Stimulated activated CD4-positive, alpha-beta T cell treated with anti-CD3 and anti-CD28 coated beads, Interleukin-1b, Interleukin-23, amount 100 ng/mL, for 24 hours (primary cell): ENCODE measurements around the gene RND1.
"Not testable (repeated sequence)": the region's sequence is repeated elsewhere in the genome, so short reads cannot be mapped to it uniquely, and the experiment has no call there.

ENCODE experiments used
- DNase-seq, 4 experiments: peaks; one replicate each; pipeline ENCODE4 v3.0.0-alpha.2; 2020; ENCODE audit warnings: low read depth in 4 of 4, low spot score in 1 of 4

The RND1 gene

GRCh38 chr12:48868451-48868850 lies 2.8 kb upstream of the RND1 start:
- DNase-seq, result no peak

- no peak for DNase-seq
These were observed 512 bp upstream of the RND1 start for GRCh38 chr12:48866052-48866711.

- DNase-seq, result no peak
These were observed 2.4 kb downstream of the RND1 start for GRCh38 chr12:48863291-48863690.

- DNase-seq, result no peak
These were observed 2.9 kb downstream of the RND1 start for GRCh38 chr12:48862760-48863159.

GRCh38 chr12:48861111-48861510 lies 4.6 kb downstream of the RND1 start:
- no peak for DNase-seq

GRCh38 chr12:48860236-48860635 lies 5.4 kb downstream of the RND1 start:
- not testable (repeated sequence) for DNase-seq

GRCh38 chr12:48859607-48860006 lies 6.1 kb downstream of the RND1 start:
- DNase-seq, result no peak

- DNase-seq, result no peak
These were observed 7.6 kb downstream of the RND1 start for GRCh38 chr12:48858043-48858442.

GRCh38 chr12:48857278-48857994 lies 8.2 kb downstream of the RND1 start:
- no peak for DNase-seq

- DNase-seq, result no peak
These were observed 9.3 kb downstream of the RND1 start for GRCh38 chr12:48856379-48856778.

GRCh38 chr12:48854932-48855331 lies 10.7 kb downstream of the RND1 start:
- DNase-seq, result not testable (repeated sequence)

GRCh38 chr12:48854488-48854887 lies 11.2 kb downstream of the RND1 start:
- no peak for DNase-seq

- peak; percentile 72 to 84 (median 79) for DNase-seq
These were observed 12.7 kb downstream of the RND1 start for GRCh38 chr12:48852734-48853688.

GRCh38 chr12:48851883-48852733 lies 13.6 kb downstream of the RND1 start, which contains the start of gene DDX23:
DDX23 (minus strand) TSS chr12:48852163; CDS start chr12:48845782, 6,381 bp downstream.
- DNase-seq, result peak; percentile 67 to 90 (median 78)

- DNase-seq, result not testable (repeated sequence)
These were observed 23.6 kb downstream of the RND1 start for GRCh38 chr12:48842021-48842420.

GRCh38 chr12:48838048-48838447 lies 27.6 kb downstream of the RND1 start:
- no peak for DNase-seq

GRCh38 chr12:48832321-48833060 lies 33.2 kb downstream of the RND1 start:
- DNase-seq, result no peak

- DNase-seq, result no peak
These were observed 34.4 kb downstream of the RND1 start for GRCh38 chr12:48831257-48831656.

GRCh38 chr12:48828841-48829575 lies 36.7 kb downstream of the RND1 start:
- DNase-seq, result no peak
